ENCODE measurements around the gene CCDC107. TPM values are rescaled to one million over a fixed set of nuclear protein-coding genes. Genes with fewer than 3 reads are reported as not detected.

The CCDC107 gene
- total and polyA plus RNA-seq, 2 of the 13 experiments (the other 11 are each of a cell fraction or from before 2014, with no cell fraction given), result 7.1 to 15.2 TPM

GRCh38 chr9:35675204-35675603 is 17.1 kb downstream of the CCDC107 start:
- H3K4me3 ChIP-seq (replicated peaks in 1 of 3; ENCODE audit: insufficient read depth in 1 of 3, low read depth in 2 of 3, low read length in 3 of 3), result peak overlapping the region in 2 of 3 experiments; percentile 33 to 39; a peak in 3 of 6 replicates
- ATAC-seq, result no peak
- no peak for FAIRE-seq
- DNase-seq (ENCODE audit: low spot score), result no peak
- no peaks in the 10 kb centered on the region for H3K27me3 ChIP-seq (ENCODE audit: control insufficient read depth in 1 of 2, insufficient read depth in 2 of 2, low read length in 2 of 2)
- no TSS peak for BruUV-seq (replicated peaks)
- no peaks in the 10 kb centered on the region for H4K20me1 ChIP-seq (ENCODE audit: insufficient read depth, low read length)
- peaks cover 49% of the 10 kb centered on the region for H3K4me1 ChIP-seq (ENCODE audit: insufficient read depth, low read length)
- in situ Hi-C loops (cut with HindIII; ENCODE audit: extremely low pct_ligation_motif_present, low pct_unique_long_range_greater_than_20kb), result no loop called here
- ChIA-PET CTCF (ENCODE audit: low intra/inter-chr PET ratio, low total read pairs) (no interaction called here), POLR2A (interaction anchor here (0.9 kb wide), 1 partner anchor 15 kb away, joined by 6 read pairs; no protein-coding TSS in a partner anchor)
- peak; percentile 58; the same call in 1 of the 2 replicates for TF ChIP-seq ZBTB38 (CRISPR knock-in tag; IDR thresholded peaks at IDR 0.05)
- TF ChIP-seq DNMT3B (CRISPR knock-in tag; conservative IDR thresholded peaks at IDR 0.05), result no peak
- TF ChIP-seq, protein P1, sequence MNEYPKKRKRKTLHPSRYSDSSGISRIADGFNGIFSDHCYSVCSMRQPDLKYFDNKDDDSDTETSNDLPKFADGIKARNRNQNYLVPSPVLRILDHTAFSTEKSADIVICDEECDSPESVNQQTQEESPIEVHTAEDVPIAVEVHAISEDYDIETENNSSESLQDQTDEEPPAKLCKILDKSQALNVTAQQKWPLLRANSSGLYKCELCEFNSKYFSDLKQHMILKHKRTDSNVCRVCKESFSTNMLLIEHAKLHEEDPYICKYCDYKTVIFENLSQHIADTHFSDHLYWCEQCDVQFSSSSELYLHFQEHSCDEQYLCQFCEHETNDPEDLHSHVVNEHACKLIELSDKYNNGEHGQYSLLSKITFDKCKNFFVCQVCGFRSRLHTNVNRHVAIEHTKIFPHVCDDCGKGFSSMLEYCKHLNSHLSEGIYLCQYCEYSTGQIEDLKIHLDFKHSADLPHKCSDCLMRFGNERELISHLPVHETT (CRISPR knock-in tag; conservative IDR thresholded peaks at IDR 0.05), result no peak
- H3K9me3 ChIP-seq (ENCODE audit: low read length), result no peaks in the 10 kb centered on the region
- H3K27ac ChIP-seq (ENCODE audit: extremely low read length, insufficient read depth, low read length), result no peak overlapping the region
- H3K9ac ChIP-seq (ENCODE audit: insufficient read depth, low read depth, low read length), result no peak overlapping the region
- 98% methylated on average over 8 of the region's 13 CpGs for WGBS (ENCODE audit: low lambda C conversion rate)
- no peaks in the 10 kb centered on the region for H3K79me2 ChIP-seq (ENCODE audit: insufficient read depth, low read length)
- intact Hi-C loops (cut with micrococcal nuclease; ENCODE audit: unreplicated experiment), result no loop called here
- no peak overlapping the region for H2AFZ ChIP-seq (ENCODE audit: low read length)
- no peaks in the 10 kb centered on the region for H3K36me3 ChIP-seq (replicated peaks in 1 of 2; ENCODE audit: control insufficient read depth in 1 of 2, insufficient read depth in 2 of 2, low read length in 2 of 2)
- peak overlapping the region; percentile 32; the same call in 1 of the 2 replicates for H3K4me2 ChIP-seq (ENCODE audit: low read depth, low read length)

GRCh38 chr9:35675732-35676392 is 17.8 kb downstream of the CCDC107 start:
- in situ Hi-C loops (cut with HindIII; ENCODE audit: extremely low pct_ligation_motif_present, low pct_unique_long_range_greater_than_20kb) (no loop called here), intact Hi-C loops (cut with micrococcal nuclease; ENCODE audit: unreplicated experiment) (no loop called here)
- ChIA-PET POLR2A (no interaction called here), CTCF (ENCODE audit: low intra/inter-chr PET ratio, low total read pairs) (no interaction called here)
- TF ChIP-seq KDM3A (CRISPR knock-in tag; IDR thresholded peaks at IDR 0.05; ENCODE audit: low read depth) (no peak), RBFOX2 (IDR thresholded peaks at IDR 0.05; ENCODE audit: low read depth, low read length) (0 out of 2 replicates have a peak, but pooled peaks have one; percentile 35)
- no peaks in the 10 kb centered on the region for H4K20me1 ChIP-seq (ENCODE audit: insufficient read depth, low read length)
- H3K79me2 ChIP-seq (ENCODE audit: insufficient read depth, low read length), result no peaks in the 10 kb centered on the region
- H2AFZ ChIP-seq (ENCODE audit: low read length), result no peak overlapping the region
- no peak for FAIRE-seq
- no peak for DNase-seq (ENCODE audit: low spot score)
- no peak overlapping the region for H3K4me2 ChIP-seq (ENCODE audit: low read depth, low read length)
- no peak overlapping the region for H3K9ac ChIP-seq (ENCODE audit: insufficient read depth, low read depth, low read length)
- H3K4me1 ChIP-seq (ENCODE audit: insufficient read depth, low read length), result peaks cover 43% of the 10 kb centered on the region
- no peaks in the 10 kb centered on the region for H3K36me3 ChIP-seq (replicated peaks in 1 of 2; ENCODE audit: control insufficient read depth in 1 of 2, insufficient read depth in 2 of 2, low read length in 2 of 2)
- no peaks in the 10 kb centered on the region for H3K9me3 ChIP-seq (ENCODE audit: low read length)
- no peak overlapping the region for H3K27ac ChIP-seq (ENCODE audit: extremely low read length, insufficient read depth, low read length)
- H3K27me3 ChIP-seq (ENCODE audit: control insufficient read depth in 1 of 2, insufficient read depth in 2 of 2, low read length in 2 of 2), result no peaks in the 10 kb centered on the region
- no TSS peak for BruUV-seq (replicated peaks)
- WGBS (ENCODE audit: low lambda C conversion rate), result 95% methylated on average over 48 of the region's 51 CpGs
- ATAC-seq, result no peak
- peak overlapping the region in 2 of 3 experiments; percentile 33 to 39; a peak in 2 of 6 replicates for H3K4me3 ChIP-seq (replicated peaks in 1 of 3; ENCODE audit: insufficient read depth in 1 of 3, low read depth in 2 of 3, low read length in 3 of 3)
